ENCODE data around the gene ZC3H18. TPM values are rescaled to one million over a fixed set of nuclear protein-coding genes. Genes with fewer than 3 reads are reported as not detected.

Gene ZC3H18
- total RNA-seq, 1 donor from 2014 or later, result 20.6 TPM

DNA sequence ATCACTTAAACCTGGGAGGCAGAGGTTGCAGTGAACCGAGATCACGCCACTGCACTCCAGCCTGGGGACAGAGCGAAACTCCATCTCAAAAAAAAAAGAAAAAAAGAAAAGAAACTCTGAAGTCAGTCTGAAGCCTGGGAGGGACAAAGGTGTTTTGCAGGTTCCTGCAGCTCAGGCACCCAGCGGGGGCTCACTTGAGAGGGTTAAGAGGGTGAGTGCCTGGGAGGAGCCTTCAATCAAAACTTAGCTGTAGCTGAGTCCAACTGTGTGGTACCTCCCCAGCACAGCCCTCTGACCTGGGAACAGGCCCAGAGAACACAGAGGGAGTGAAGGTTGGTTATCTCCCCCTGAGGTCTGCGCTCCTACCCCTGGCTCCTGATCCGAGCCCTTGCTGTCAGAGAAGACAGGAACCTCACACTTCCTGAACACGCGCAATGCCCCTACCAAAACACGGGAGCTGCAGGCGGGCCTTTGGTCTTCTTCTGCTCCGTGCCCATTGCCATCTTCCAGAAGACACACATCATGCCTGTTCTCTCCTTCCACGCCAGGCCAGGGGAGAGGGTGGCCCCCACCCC lies 20.4 kb upstream of the ZC3H18 start:
- no peak for DNase-seq (ENCODE audit: low read depth)

DNA sequence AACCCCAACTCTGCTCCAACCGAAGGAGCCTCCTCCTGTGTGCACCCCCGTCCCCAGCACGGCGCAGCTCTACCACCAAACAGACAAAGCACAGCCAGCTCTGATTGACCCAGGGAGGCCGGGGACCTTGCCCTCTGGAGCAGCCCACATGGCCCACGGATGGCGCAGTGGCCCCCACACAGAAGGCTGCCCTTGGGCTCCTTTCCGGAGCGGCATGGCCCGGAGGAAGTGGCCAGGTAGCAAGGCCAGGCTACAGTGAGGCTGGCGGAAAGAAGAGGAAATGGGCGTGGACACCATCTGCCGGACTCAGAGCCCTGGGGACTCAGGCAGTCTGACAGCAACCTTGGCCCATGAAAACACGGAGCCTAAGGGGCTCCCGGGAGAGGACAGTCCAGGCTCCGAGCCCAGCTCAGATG lies 19.9 kb upstream of the ZC3H18 start:
- DNase-seq (ENCODE audit: low read depth), result no peak

GRCh38 chr16:88552166-88552565 lies 18.0 kb upstream of the ZC3H18 start:
- DNase-seq (ENCODE audit: low read depth), result no peak

- no peak for DNase-seq (ENCODE audit: low read depth)
These were observed 17.4 kb upstream of the ZC3H18 start for GRCh38 chr16:88552815-88553214.

- no peak for DNase-seq (ENCODE audit: low read depth)
These were observed 16.5 kb upstream of the ZC3H18 start for GRCh38 chr16:88553739-88554138.

- DNase-seq (ENCODE audit: low read depth), result no peak
These were observed 15.4 kb upstream of the ZC3H18 start for GRCh38 chr16:88554711-88555264.

DNA sequence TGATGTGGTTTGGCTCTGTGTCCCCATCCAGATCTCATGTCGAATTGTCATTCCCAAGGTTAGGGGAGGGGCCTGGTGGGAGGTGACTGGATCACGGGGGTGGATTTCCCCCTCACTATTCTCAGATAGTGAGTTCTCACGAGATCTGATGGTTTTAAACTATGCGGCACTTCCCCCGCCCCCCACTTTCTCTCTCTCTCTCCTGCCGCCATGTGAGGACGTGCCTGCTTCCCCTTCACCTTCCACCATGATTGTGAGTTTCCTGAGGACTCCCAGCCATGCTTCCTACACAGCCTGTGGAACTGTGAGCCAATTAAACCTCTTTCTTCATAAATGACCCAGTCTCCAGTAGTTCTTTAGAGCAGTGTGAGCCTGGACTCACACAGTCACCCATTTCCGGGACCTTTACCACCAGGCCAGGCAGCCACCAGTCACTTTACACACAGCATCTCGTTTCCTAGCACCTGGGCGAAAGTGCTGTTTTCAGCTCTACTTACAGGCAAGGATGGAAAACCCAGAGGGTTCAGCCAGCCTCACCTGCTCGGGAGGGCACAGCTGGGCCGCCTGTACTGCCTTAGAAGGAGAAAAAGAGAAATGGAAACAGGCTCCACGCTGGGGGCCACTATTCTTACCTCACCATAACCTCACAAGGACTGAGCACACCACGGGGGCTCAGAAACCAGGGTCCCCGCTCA lies 13.8 kb upstream of the ZC3H18 start:
- DNase-seq (ENCODE audit: low read depth), result no peak

DNA sequence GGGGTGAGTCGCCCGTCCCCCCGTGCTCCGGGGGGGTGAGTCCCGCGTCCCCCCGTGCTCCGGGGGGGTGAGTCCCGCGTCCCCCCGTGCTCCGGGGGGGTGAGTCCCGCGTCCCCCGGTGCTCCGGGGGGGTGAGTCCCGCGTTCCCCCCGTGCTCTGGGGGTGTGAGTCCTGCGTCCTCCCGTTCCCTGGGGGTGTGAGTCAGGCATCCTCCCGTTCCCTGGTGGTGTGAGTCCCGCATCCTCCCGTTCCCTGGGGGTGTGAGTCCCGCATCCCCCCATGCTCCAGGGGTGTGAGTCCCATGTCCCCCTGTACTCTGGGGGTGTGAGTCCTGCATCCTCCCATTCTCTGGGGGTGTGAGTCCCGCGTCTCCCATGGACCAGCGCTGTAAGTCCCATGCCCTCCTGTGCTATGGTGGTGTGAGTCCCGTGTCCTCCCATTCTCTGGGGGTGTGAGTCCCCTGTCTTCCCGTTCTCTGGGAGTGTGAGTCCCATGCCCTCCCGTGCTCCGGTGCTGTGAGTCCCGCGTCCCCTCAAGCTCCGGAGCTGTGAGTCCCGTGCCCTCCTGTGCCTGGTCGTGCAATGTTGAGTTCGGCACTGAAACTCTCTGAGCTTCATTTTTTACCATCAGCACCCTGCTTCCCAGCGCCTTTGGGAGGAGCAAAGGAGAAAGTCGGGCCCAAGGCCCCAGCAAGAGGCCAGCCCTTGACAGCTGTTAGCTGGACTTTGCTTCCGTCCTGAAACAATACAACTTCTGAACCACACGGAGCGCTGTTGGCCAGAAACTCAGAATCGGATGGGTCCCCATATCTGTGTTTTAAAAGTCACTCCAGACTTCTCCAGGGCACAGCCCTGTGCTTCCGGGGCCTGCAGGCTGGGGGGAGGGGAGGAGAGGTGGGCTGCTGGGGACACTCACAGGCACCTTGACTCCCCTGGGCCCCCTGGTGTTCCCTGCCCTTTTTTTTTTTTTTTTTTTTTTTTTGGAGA lies 11.5 kb upstream of the ZC3H18 start:
- peak; percentile 43 for DNase-seq (ENCODE audit: low read depth)

DNA sequence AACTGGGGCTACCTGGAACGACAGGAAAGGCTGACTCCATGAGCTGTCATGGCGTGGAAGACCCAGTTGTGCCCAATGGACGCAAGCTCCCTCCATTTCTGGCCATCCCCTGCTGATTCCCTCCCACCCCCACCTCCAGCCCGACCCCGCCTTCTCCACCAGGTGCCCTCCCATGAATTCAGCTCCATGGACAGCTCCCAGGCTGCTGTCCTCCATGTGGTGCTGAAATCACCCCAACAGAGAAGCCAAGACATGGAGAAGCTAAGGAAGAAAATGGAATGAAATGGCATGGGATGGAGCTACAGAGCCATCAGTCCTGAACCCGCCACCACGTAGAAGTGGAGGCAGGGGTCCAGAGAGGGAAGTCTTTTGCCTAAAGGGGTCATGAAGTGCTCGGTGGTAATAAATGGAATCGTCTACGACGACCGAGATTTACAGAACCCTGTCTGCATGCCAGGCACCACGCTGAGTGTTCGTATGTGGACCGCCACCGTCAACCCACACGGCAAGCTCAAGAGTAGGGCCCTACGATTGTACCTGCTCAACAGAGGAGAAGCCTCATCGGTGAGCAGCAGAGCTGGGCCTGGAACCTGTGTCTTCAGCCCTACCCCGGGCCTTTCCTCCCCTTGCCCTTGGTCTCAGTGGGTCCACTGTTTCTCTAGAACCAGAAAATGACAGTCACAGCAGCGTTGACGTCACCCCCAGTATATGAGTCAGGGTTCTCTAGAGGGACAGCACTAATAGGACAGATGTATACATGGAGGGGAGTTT lies 9.3 kb upstream of the ZC3H18 start:
- DNase-seq (ENCODE audit: low read depth), result peak; percentile 9

GRCh38 chr16:88561485-88562359 lies 8.5 kb upstream of the ZC3H18 start:
- DNase-seq (ENCODE audit: low read depth), result peak; percentile 22

- DNase-seq (ENCODE audit: low read depth), result peak; percentile 58
These were observed 4.0 kb upstream of the ZC3H18 start for GRCh38 chr16:88566158-88566557.

DNA sequence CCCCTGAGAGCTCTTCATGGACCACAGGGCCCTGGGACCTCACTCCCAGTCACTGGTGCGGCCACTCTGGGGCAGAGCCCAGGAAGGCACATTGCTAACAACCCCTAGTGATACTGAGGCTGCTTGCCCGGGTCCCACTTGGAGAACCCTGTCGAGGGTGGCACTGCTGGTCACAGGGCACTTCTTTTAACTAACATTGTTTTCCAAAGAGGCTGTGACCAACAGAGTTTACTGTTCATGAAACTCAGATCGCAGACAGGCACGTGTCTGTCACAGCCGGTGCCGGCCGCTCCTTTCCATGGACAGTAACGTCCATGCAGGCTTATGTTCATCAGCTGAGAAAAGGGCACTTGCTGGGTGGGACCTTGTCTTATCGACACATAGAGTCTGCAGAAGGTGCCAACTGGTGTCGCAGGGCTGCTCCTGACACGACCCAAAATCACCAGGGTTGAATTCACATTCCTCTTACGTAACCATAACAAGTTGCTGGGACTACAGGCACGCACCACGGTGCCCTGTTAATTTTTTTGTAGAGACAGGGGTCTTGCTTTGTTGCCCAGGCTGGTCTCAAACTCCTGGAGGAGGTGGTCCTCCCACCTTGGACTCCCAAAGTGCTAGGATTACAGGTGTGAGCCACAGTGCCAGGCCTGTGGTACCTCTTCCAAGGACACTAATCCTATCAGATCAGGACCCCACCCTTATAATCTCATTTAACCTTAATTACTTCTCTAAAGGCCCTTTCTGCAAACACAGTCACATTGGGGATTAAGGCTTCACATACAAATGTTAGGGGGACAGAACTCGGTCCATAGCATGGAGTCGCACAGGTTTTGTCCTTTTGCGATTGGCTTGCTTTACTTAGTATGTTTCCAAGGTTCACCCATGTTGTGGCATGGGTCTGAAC lies 1.2 kb upstream of the ZC3H18 start:
- DNase-seq (ENCODE audit: low read depth), result no peak

- DNase-seq (ENCODE audit: low read depth), result no peak
These were observed 604 bp upstream of the ZC3H18 start for GRCh38 chr16:88569614-88569984.

- DNase-seq (ENCODE audit: low read depth), result no peak
These were observed 489 bp downstream of the ZC3H18 start for GRCh38 chr16:88570691-88571092.

- DNase-seq (ENCODE audit: low read depth), result no peak
These were observed 5.0 kb downstream of the ZC3H18 start for GRCh38 chr16:88575251-88575650.

- no peak for DNase-seq (ENCODE audit: low read depth)
These were observed 6.1 kb downstream of the ZC3H18 start for GRCh38 chr16:88576307-88576706.

DNA sequence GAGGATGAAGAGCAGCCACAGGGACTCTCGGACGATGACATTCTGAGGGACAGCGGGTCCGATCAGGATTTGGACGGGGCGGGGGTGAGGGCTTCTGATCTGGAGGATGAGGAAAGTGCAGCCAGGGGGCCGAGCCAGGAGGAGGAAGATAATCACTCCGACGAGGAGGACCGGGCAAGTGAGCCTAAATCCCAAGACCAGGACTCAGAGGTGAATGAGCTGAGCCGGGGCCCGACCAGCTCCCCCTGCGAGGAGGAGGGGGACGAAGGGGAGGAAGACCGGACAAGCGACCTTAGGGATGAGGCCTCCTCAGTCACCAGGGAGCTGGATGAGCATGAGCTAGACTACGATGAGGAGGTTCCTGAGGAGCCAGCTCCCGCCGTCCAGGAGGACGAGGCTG lies 7.0 kb downstream of the ZC3H18 start:
- no peak for DNase-seq (ENCODE audit: low read depth)

GRCh38 chr16:88578446-88579313 lies 8.5 kb downstream of the ZC3H18 start:
- no peak for DNase-seq (ENCODE audit: low read depth)

All from renal cortical epithelial cell (primary cell).